ENCODE measurements around the gene PABPN1L.

The PABPN1L gene

GRCh38 chr16:88853325-88853941, 13.0 kb downstream of the PABPN1L start:
- POLR2A ChIA-PET, result no interaction called here
- TF ChIP-seq, protein P1, sequence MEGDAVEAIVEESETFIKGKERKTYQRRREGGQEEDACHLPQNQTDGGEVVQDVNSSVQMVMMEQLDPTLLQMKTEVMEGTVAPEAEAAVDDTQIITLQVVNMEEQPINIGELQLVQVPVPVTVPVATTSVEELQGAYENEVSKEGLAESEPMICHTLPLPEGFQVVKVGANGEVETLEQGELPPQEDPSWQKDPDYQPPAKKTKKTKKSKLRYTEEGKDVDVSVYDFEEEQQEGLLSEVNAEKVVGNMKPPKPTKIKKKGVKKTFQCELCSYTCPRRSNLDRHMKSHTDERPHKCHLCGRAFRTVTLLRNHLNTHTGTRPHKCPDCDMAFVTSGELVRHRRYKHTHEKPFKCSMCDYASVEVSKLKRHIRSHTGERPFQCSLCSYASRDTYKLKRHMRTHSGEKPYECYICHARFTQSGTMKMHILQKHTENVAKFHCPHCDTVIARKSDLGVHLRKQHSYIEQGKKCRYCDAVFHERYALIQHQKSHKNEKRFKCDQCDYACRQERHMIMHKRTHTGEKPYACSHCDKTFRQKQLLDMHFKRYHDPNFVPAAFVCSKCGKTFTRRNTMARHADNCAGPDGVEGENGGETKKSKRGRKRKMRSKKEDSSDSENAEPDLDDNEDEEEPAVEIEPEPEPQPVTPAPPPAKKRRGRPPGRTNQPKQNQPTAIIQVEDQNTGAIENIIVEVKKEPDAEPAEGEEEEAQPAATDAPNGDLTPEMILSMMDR (IDR thresholded peaks at IDR 0.05; ENCODE audit: insufficient read depth, low read length, missing control alignments), result no peak
- no peak for DNase-seq (ENCODE audit: low read depth, low spot score)

GRCh38 chr16:88851616-88852015, 14.8 kb downstream of the PABPN1L start:
- POLR2A ChIA-PET, result no interaction called here
- H3K4me3 ChIP-seq (ENCODE audit: low read depth, low read length), result no peak overlapping the region
- CTCF ChIA-PET, result no interaction called here
- TF ChIP-seq, protein P1 (IDR thresholded peaks at IDR 0.05; ENCODE audit: insufficient read depth, low read length, missing control alignments), result no peak
- no peak for DNase-seq (ENCODE audit: low read depth, low spot score)

More at GRCh38 chr16:88853325-88853941, 13.0 kb downstream of the PABPN1L start:
- CTCF ChIA-PET, result no interaction called here
- H3K4me3 ChIP-seq (ENCODE audit: low read depth, low read length), result no peak overlapping the region

- POLR2A ChIA-PET, result no interaction called here
- CTCF ChIA-PET, result no interaction called here
- no peak for DNase-seq (ENCODE audit: low read depth, low spot score)
- TF ChIP-seq, protein P1 (IDR thresholded peaks at IDR 0.05; ENCODE audit: insufficient read depth, low read length, missing control alignments), result no peak
- H3K4me3 ChIP-seq (ENCODE audit: low read depth, low read length), result no peak overlapping the region
These were observed 15.8 kb downstream of the PABPN1L start for GRCh38 chr16:88850531-88851199.

GRCh38 chr16:88848557-88848956, 17.9 kb downstream of the PABPN1L start:
- no peak overlapping the region for H3K4me3 ChIP-seq (ENCODE audit: low read depth, low read length)
- ChIA-PET POLR2A (no interaction called here), CTCF (interaction anchor here (1.5 kb wide), 1 partner anchor 9 kb away, joined by 7 read pairs; no protein-coding TSS in a partner anchor)
- TF ChIP-seq, protein P1 (IDR thresholded peaks at IDR 0.05; ENCODE audit: insufficient read depth, low read length, missing control alignments), result no peak
- no peak for DNase-seq (ENCODE audit: low read depth, low spot score)

DNA sequence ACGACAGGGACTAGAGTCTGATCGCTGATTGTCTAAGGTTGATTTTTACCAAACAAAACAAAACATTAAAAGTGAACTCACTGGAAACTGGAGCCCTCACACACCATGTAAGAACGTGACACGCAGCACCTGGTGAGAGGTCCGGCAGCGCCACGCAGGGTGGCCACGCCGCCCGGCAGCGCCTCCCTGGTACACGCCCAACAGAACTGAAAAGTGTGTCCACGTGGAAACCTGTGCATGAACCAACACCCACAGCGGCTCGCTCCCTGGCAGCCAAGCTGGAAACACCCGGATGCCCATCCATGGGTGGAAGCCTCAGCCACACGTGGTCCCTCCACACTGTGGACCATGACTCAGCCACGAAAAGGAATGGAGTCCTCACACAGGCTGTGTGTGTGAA, 18.8 kb downstream of the PABPN1L start:
- no peak overlapping the region for H3K4me3 ChIP-seq (ENCODE audit: low read depth, low read length)
- no peak for DNase-seq (ENCODE audit: low read depth, low spot score)
- CTCF ChIA-PET, result no interaction called here
- POLR2A ChIA-PET, result no interaction called here
- TF ChIP-seq, protein P1 (IDR thresholded peaks at IDR 0.05; ENCODE audit: insufficient read depth, low read length, missing control alignments), result no peak

DNA sequence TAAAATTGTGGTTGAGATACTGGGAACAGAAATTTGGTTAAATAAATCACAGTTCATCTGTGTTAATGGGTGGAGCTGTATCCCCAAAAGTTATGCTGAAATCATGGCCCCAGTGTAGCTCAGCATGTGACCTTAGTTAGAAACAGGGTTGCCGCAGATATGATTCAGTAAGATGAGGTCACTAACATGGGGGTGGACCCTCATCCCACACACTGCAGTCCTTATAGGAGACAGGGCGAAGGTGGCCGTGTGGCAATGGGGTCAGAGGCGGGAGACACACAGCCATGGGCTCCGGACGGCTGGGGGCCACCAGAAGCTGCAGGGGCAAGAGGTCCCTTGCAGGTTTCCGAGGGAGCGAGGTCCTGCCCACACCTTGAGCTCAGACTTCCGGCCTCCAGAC, 20.4 kb downstream of the PABPN1L start:
- ChIA-PET POLR2A (no interaction called here), CTCF (interaction anchor here (1.2 to 1.5 kb wide), 2 partner anchors 11 to 34 kb away, joined by 4 to 5 read pairs; partner anchors contain the start of genes APRT, GALNS and TRAPPC2L)
- TF ChIP-seq, protein P1 (IDR thresholded peaks at IDR 0.05; ENCODE audit: insufficient read depth, low read length, missing control alignments), result no peak
- no peak for DNase-seq (ENCODE audit: low read depth, low spot score)
- no peak overlapping the region for H3K4me3 ChIP-seq (ENCODE audit: low read depth, low read length)

Measured in AG04449 (cell line).